NCI-H82 treated with DMSO at 0.1 percent for 48 hours (cell line): ENCODE results near the gene LYG1.
"Not testable (repeated sequence)": the region's sequence is repeated elsewhere in the genome, so short reads cannot be mapped to it uniquely, and the experiment has no call there.

Experiments used
- DNase-seq: peaks from one replicate; lab custom pipeline; 2025; ENCODE audit not compliant: unreplicated experiment; lab: John Stamatoyannopoulos, UW

Gene LYG1

GRCh38 chr2:99278195-99278765 lies 22.7 kb downstream of the LYG1 start:
- DNase-seq = not testable (repeated sequence)

- no peak for DNase-seq
Observed at GRCh38 chr2:99275882-99276281, 25.1 kb downstream of the LYG1 start.

GRCh38 chr2:99261242-99261641 lies 39.8 kb downstream of the LYG1 start:
- DNase-seq = no peak

- DNase-seq = no peak
Observed at GRCh38 chr2:99260184-99260583, 40.8 kb downstream of the LYG1 start.

- DNase-seq = no peak
Observed at GRCh38 chr2:99259465-99259864, 41.5 kb downstream of the LYG1 start.

GRCh38 chr2:99256677-99257076 lies 44.3 kb downstream of the LYG1 start:
- DNase-seq = no peak

- no peak for DNase-seq
Observed at GRCh38 chr2:99255491-99256318, 45.3 kb downstream of the LYG1 start, which contains the start of gene LYG2. Gene LYG2 (minus strand): TSS chr2:99255666. CDS start chr2:99254260, 1,406 bp downstream.

GRCh38 chr2:99249951-99250350 lies 51.0 kb downstream of the LYG1 start:
- DNase-seq = no peak

- DNase-seq = no peak
Observed at GRCh38 chr2:99242151-99242550, 58.8 kb downstream of the LYG1 start.

GRCh38 chr2:99240431-99240830 lies 60.6 kb downstream of the LYG1 start:
- DNase-seq = no peak

- DNase-seq = no peak
Observed at GRCh38 chr2:99238599-99238998, 62.4 kb downstream of the LYG1 start.
